GM18511 (cell line): ENCODE results near the gene ARHGAP26.
"Not testable (repeated sequence)": the region's sequence is repeated elsewhere in the genome, so short reads cannot be mapped to it uniquely, and the experiment has no call there.

Source experiments
- ATAC-seq: cut with Tn5 transposase; IDR thresholded peaks from one replicate; pipeline ENCODE4 v1.9.1; 2021; ENCODE audit warnings: mild to moderate bottlenecking, moderate library complexity; ENCODE audit not compliant: unreplicated experiment

ARHGAP26 gene

DNA sequence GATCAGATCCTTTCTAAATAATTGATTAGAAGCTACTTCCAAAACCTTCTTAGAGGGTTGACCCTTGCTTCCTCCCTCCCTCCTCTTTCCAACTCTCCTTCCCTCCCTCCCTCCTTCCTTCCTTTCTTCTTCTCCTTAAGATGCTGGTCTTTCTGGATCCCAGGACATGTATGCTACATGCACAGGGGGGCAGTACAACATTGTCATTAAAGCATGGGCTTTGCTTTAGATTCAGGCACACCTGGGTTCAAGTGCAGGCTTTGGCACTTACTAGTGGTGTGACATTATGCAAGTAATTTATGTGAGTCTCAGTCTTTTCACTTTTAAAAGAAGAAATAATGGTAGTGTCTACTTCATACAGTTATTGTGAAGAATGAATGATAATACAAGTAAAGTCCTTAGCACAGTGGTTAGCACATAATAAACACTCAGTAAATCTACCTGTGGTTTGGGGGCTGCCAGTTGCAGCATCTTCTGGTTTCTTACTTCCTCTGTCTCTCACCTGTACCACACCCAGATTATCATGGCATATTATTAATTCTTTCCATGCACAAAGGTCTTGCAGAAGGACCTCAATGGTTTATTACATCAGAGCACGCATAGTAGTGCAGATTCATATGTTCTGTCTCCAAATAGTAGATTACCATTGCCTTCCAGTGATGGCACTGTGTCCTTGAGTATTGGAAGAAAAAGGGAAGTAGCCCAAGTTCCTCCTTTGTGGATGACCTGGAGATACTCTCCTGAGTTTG, 154.1 kb downstream of the ARHGAP26 start:
- no peak for ATAC-seq

DNA sequence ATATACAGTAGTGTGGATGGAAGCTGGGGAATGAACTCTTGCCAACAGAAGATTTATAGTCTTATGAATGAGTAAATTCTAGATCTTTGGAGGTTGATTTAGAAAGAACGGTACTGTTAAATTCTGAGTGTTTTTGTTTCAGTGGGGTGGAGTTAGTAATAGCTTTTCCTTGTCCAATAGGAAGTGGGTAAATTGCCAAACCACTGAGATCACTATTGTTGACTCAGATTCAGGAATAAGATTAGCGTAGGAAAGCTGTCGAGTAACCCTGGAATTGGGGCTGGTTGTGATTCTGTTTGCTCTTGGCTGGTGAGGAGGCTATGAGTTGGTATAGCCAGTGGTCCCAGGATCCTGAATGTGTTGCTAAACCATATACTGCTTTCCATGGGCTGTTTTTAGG, 155.6 kb downstream of the ARHGAP26 start:
- ATAC-seq, result no peak

DNA sequence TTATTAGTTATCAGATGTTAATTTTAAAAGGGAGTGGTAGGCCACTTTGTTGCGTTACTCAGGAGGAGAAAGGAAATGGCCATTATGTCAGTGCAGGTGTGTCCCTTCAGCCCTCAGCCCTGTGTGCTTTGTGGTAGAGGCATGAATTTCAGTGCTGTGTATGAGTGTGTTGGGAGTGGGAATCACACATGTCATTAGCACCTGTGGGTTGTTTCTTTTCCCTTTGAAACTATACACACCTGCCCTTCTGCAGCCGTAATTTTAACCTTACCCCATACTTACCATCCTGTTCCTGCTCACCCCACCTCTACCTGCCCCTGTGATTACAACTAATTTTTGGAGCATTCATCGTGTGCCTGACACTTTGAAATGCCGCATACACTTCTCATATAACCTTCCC, 156.4 kb downstream of the ARHGAP26 start:
- ATAC-seq, result no peak

DNA sequence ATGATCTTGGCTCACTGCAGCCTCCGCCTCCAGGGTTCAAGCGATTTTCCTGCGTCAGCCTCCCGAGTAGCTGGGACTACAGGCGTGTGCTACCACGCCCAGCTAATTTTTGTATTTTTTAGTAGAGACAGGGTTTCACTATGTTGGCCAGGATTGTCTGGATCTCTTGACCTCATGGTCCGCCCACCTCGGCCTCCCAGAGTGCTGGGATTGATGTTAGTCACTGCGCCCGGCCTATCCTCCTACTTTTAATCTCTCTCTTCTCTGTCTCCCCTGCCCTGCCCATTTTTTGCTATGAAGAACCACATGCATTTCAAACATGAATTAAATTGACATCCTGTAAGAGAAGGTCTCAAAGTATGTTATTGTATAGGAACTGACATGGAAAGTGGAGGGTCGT, 158.8 kb downstream of the ARHGAP26 start:
- not testable (repeated sequence) for ATAC-seq

DNA sequence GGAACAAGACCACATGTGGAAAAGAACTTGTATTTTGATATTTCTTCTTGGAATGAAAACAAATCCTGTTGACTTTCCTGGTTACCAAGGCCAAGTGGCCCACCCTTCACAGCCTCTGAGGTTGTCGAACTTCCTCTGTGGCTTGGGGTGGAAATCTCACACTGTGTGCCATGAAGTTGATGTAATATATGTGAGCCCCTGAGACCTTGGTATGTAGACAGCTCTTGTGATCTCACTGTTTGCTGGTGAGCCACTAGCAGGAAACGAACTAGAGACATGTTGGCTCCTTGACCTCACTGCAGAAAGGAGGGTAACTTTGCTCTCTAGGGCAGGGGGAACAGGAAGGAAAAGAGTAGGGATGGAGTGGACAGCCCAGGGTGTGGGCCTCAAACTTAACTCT, 159.4 kb downstream of the ARHGAP26 start:
- ATAC-seq, result no peak

GRCh38 chr5:142930395-142931110, 160.4 kb downstream of the ARHGAP26 start:
- no peak for ATAC-seq

DNA sequence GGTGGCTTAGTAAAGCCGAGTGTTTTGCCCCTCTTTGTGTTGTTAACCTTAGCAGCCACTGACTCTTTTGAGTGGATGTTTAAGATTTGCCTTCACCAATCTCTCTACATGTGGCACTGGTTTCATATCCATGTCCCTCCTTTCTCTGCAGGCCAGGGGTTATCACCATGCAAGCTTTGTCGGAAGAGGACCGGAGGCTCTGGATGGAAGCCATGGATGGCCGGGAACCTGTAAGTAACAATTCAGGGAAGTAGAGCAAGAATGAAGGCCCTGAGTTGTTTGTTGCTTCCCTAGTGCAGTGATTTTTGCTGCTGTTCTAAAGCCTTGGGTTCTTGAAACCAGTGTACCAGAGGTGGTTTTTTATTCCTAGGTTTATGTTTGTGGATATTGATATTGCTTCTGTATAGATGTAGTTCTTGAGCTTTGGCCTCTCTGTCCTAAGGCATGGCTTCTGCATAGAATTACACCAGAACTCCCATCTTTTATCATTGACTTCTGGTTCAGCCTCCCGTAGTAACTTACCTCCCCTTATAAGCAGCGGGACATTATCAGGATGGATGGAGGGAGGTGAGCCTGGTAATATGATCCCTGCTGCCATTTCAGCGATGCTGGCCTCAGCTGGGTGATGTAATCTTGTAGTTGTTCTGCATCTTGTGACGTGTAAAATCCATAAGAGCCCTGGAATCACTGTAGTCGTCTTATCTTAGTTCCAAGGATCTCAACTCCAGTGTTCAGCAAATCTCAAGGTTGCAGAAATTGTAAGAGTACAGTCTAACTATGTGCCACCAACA, 161.9 kb downstream of the ARHGAP26 start:
- no peak for ATAC-seq

- no peak for ATAC-seq
These were observed 164.0 kb downstream of the ARHGAP26 start for GRCh38 chr5:142934051-142934762.

- ATAC-seq, result no peak
These were observed 164.8 kb downstream of the ARHGAP26 start for GRCh38 chr5:142935014-142935413.

DNA sequence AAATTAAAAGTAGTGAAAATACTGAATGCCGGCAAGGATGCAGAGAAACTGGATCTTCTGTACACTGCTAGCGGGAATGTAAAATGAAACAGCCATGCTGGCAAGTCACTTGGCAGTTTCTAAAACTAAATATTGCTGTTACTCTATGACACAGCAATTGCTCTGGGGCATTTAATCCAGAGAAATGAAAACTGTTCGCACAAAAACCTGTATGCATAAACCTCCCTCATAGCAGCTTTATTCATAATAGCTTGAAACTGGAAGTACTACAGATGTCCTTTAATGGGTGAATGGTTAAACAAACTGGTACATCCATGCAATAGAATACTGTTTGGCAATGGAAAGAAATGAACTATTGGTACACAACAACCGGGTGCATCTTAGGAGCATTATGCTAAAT, 167.2 kb downstream of the ARHGAP26 start:
- no peak for ATAC-seq

GRCh38 chr5:142938266-142938880, 168.2 kb downstream of the ARHGAP26 start:
- ATAC-seq, result no peak

GRCh38 chr5:142939006-142939405, 168.8 kb downstream of the ARHGAP26 start:
- no peak for ATAC-seq

DNA sequence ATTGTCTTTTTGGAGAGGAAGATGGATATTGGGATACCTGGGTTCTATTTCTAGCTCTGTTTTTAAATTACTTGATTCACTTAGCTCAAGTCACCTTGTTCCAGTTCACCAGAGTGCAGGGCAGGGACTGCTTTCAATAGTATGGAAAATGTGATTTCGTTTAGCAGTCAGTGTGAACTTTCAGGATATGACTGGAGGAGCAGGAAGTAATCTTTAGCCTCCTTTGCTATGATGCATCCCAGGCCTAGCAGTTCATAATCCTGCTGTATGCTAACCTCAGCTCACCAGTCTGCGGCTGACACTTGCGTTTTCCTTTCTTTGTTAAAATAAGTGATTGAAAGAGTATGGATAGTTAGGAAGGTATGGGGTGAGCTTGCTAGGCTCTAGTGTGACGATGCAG, 169.7 kb downstream of the ARHGAP26 start:
- no peak for ATAC-seq

DNA sequence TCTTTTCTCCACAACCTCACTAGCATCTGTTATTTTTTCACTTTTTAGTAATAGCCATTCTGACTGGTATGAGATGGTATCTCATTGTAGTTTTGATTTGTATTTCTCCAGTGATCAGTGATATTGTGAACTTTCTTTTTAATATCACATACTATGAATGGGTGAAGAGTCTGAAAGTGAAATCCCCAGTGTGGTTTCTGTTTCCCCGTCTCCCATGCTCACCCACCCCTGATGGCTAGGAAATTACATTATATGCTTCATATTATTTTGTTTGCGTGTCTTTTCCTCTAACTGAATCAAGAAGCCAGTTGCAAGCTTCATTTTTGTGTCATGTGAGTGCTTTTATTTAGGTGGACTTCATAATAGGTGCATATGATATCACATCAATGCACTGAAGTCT, 171.1 kb downstream of the ARHGAP26 start:
- no peak for ATAC-seq

- ATAC-seq, result no peak
These were observed 172.7 kb downstream of the ARHGAP26 start for GRCh38 chr5:142942901-142943300.

GRCh38 chr5:142944140-142944539, 174.0 kb downstream of the ARHGAP26 start:
- no peak for ATAC-seq

DNA sequence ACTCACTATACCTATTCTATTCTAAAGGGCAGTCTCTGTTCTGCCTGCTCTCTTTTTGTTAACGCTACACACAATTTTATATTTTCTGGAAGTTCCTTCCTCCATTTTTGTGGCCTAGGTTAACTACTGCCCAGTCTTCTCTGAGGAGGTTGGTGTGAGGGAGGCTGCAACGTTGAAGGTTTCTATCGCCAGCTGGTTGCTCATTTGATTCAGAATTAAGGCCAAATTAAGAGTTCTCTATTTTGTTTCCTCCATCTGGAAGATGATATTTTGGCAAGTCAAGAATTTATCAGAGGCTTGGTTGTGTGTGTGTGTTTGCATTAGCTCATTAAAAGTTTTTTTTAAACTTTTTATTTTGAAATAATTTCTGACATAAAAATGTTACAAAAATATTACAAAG, 175.1 kb downstream of the ARHGAP26 start:
- no peak for ATAC-seq

- ATAC-seq, result no peak
These were observed 175.7 kb downstream of the ARHGAP26 start for GRCh38 chr5:142945845-142946244.

DNA sequence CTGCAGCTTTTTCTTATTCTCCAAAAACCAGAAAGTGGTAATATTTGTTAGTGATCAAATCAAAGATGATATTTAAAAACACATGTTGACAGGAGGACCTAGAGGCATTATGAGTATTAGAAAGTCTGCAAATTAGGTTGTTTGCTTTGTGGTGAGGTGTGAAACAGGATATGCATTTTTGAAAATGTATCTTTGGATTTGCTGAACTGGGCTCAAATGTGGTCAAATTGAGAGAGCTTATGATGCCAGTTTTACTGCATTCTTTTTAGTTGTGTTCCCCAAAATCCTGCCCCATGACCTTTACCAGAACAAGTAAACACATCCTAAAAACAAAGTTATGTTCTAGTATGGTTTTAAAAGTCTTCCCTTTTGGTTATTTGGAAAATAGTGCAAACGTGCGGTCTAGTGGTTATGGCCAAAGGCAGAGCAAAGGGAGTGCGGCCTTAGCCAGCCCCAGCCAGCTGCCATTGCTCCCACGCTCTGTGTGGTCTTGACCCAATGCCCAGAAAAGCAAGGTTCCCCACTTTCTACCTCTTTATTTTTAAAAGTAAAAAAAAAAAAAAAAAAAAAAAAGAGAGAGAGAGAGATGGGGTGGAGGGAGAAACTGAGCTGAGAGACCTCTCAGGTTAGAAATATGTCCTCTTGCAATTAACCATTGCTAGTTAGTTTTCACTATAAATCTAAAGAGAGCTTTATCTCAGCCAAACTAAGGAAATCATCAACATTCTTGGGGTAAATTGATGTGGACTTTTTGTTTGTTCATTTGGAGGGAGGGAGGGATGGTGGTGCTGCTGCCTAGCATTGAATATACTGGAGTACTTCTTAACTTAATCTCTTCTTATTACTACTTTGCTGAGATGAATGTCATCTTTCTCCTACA, 176.6 kb downstream of the ARHGAP26 start:
- ATAC-seq, result no peak

DNA sequence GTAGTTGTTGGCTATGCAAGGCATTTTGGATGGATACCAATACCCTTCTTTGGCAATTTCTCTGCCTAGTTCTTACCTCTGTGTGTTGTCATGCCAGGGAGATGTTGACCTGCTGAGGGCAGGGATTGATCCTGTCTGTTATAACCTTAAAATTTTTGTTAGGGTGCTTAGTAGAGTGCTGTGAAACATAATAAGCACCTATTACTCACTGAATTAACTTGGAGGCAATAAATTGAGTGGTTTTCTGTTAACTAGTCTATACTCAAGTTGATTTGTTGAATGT, 177.2 kb downstream of the ARHGAP26 start:
- no peak for ATAC-seq
